DND-41 (cell line): ENCODE measurements around the gene THOC5.

ENCODE experiments used
- CTCF ChIP-seq: IDR thresholded peaks from 2 replicates; pipeline ENCODE4 v1.5.1; 2012; ENCODE audit warnings: borderline replicate concordance, low read length, moderate library complexity, mild to moderate bottlenecking; ENCODE audit not compliant: poor library complexity, severe bottlenecking; ENCODE audit errors: extremely low read depth
- EZH2 ChIP-seq: IDR thresholded peaks from 3 replicates; pipeline ENCODE4 v1.6.1; 2012; ENCODE audit warnings: borderline replicate concordance, low read depth, mild to moderate bottlenecking, moderate library complexity, low read length, inconsistent platforms; ENCODE audit not compliant: severe bottlenecking

DNA sequence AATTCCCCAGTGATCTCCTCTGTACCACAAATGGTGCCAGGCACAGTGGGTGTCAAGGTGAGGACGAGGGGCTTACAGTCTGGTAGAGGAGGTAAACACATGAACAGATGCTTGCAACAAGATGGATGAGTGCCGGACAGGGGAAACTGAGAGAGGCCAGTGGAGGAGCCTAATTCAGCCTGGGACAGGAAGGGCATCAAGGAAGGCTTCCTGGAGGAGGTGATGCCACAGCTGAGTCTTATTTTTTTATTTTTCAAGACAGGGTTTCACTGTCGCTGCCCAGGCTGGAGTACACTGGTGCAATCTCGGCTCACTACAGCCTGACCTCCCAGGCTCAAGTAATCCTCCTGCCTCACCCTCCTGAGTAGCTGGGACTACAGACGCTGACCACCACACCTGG is 92.3 kb downstream of the THOC5 start:
- TF ChIP-seq CTCF, result no peak
- TF ChIP-seq EZH2, result no peak
